HG02571 (cell line): Measurements from ENCODE around the gene LRP5.
"Not testable (repeated sequence)": the region's sequence is repeated elsewhere in the genome, so short reads cannot be mapped to it uniquely, and the experiment has no call there.

Experiments used
- ATAC-seq: cut with Tn5 transposase; IDR thresholded peaks from one replicate; pipeline ENCODE4 v1.9.1; 2021; ENCODE audit warnings: mild to moderate bottlenecking, moderate library complexity; ENCODE audit not compliant: unreplicated experiment

The LRP5 gene

GRCh38 chr11:68386331-68386978 lies 74.1 kb downstream of the LRP5 start:
- ATAC-seq: no peak

GRCh38 chr11:68387840-68388239 lies 75.4 kb downstream of the LRP5 start:
- ATAC-seq: no peak

GRCh38 chr11:68388595-68389198 lies 76.3 kb downstream of the LRP5 start:
- ATAC-seq: no peak

- ATAC-seq: no peak
Measured at GRCh38 chr11:68390315-68390714, 77.9 kb downstream of the LRP5 start.

- ATAC-seq: no peak
Measured at GRCh38 chr11:68392822-68393221, 80.4 kb downstream of the LRP5 start.

GRCh38 chr11:68396516-68396915 lies 84.1 kb downstream of the LRP5 start:
- no peak for ATAC-seq

- ATAC-seq: no peak
Measured at GRCh38 chr11:68397256-68397655, 84.9 kb downstream of the LRP5 start.

GRCh38 chr11:68398995-68399851 lies 86.8 kb downstream of the LRP5 start:
- ATAC-seq: no peak

GRCh38 chr11:68399916-68400315 lies 87.5 kb downstream of the LRP5 start:
- ATAC-seq: no peak

GRCh38 chr11:68400584-68400983 lies 88.2 kb downstream of the LRP5 start:
- not testable (repeated sequence) for ATAC-seq

GRCh38 chr11:68401856-68402255 lies 89.5 kb downstream of the LRP5 start:
- ATAC-seq: no peak

GRCh38 chr11:68402355-68403031 lies 90.1 kb downstream of the LRP5 start:
- no peak for ATAC-seq

- no peak for ATAC-seq
Measured at GRCh38 chr11:68403424-68403823, 91.0 kb downstream of the LRP5 start.

GRCh38 chr11:68403831-68404230 lies 91.4 kb downstream of the LRP5 start:
- no peak for ATAC-seq

- no peak for ATAC-seq
Measured at GRCh38 chr11:68406324-68407313, 94.2 kb downstream of the LRP5 start.

GRCh38 chr11:68408512-68408911 lies 96.1 kb downstream of the LRP5 start:
- no peak for ATAC-seq

GRCh38 chr11:68409748-68410344 lies 97.5 kb downstream of the LRP5 start:
- ATAC-seq: no peak

GRCh38 chr11:68411501-68411991 lies 99.2 kb downstream of the LRP5 start:
- ATAC-seq: no peak

GRCh38 chr11:68412593-68413475 lies 100.4 kb downstream of the LRP5 start:
- no peak for ATAC-seq
